ENCODE measurements around the gene HMGCS1.

Gene HMGCS1

DNA sequence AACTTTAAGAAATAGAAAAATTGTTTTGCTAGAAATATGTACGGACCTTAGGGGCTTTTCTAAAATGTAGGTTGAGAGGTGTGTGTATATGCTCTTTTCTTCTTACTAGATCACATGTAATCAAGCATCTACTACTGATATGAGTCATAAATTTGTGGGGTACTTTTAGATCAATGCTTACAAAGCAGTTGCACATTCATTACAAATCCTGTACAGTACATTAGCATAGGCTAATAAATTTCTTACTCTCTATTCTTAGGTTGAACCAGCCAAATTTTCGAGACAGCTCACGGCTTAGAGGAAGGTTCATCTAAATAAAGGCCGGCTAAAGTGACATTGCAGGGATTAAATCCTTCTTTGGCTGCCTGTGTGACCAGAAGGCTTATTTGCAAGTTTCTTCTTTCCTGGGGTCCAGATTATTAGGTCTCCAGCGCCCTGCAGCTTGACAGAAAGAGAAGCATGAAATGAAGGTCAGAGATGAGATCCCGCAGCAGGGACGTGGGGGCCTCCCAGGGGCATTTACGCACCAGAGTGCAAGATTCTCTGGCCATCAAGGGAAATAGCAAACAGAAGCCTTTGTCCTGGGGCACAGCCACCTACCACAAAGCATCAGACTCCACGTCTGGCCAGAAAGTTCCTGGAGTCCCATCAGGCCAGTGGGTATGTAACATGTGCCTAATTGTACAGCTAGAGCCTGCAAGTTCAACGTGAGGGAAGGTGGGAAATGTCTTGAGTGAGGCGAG is 68.2 kb downstream of the HMGCS1 start:
- no peak overlapping the region for H3K4me3 ChIP-seq (replicated peaks; ENCODE audit: low read depth, low read length)
- TF ChIP-seq, protein P1, sequence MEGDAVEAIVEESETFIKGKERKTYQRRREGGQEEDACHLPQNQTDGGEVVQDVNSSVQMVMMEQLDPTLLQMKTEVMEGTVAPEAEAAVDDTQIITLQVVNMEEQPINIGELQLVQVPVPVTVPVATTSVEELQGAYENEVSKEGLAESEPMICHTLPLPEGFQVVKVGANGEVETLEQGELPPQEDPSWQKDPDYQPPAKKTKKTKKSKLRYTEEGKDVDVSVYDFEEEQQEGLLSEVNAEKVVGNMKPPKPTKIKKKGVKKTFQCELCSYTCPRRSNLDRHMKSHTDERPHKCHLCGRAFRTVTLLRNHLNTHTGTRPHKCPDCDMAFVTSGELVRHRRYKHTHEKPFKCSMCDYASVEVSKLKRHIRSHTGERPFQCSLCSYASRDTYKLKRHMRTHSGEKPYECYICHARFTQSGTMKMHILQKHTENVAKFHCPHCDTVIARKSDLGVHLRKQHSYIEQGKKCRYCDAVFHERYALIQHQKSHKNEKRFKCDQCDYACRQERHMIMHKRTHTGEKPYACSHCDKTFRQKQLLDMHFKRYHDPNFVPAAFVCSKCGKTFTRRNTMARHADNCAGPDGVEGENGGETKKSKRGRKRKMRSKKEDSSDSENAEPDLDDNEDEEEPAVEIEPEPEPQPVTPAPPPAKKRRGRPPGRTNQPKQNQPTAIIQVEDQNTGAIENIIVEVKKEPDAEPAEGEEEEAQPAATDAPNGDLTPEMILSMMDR (IDR thresholded peaks at IDR 0.05; ENCODE audit: low read depth, low read length, missing control alignments), result no peak
- no peak for DNase-seq (ENCODE audit: extremely low read depth, low read depth)

GRCh38 chr5:43243270-43243669 is 69.9 kb downstream of the HMGCS1 start:
- TF ChIP-seq, protein P1 (IDR thresholded peaks at IDR 0.05; ENCODE audit: low read depth, low read length, missing control alignments), result no peak
- no peak overlapping the region for H3K4me3 ChIP-seq (replicated peaks; ENCODE audit: low read depth, low read length)
- DNase-seq (ENCODE audit: extremely low read depth, low read depth), result no peak

- TF ChIP-seq, protein P1 (IDR thresholded peaks at IDR 0.05; ENCODE audit: low read depth, low read length, missing control alignments), result no peak
- DNase-seq (ENCODE audit: extremely low read depth, low read depth), result no peak
- H3K4me3 ChIP-seq (replicated peaks; ENCODE audit: low read depth, low read length), result no peak overlapping the region
Measured at GRCh38 chr5:43242196-43242595, 71.0 kb downstream of the HMGCS1 start.

Data from HFF-Myc (cell line).